Motor neuron (in vitro differentiated cells): ENCODE measurements around the gene PIGBOS1. TPM values are rescaled to one million over a fixed set of nuclear protein-coding genes. Genes with fewer than 3 reads are reported as not detected.
A peak's percentile ranks its signal among the peaks of the same experiment; 100 is the strongest.
"Not testable (repeated sequence)": the region's sequence is repeated elsewhere in the genome, so short reads cannot be mapped to it uniquely, and the experiment has no call there.

Experiments used
- ATAC-seq, 8 experiments: fragments of 200-7000 bp; cut with Tn5 transposase; replicated peaks in 6 of 8; 2 replicates each; pipeline ENCODE4 v1.8.0; 2021; ENCODE audit warnings: mild to moderate bottlenecking in 8 of 8, moderate library complexity in 8 of 8
- H3K27ac ChIP-seq, 2 donors: fragments of 250-450 bp; sonication (Bioruptor Pico); 2 replicates each; pipeline ENCODE4 v1.9.0; 2021; ENCODE audit warnings: antibody characterized with exemption in 2 of 2, mild to moderate bottlenecking in 2 of 2, moderate library complexity in 1 of 2
- H3K4me1 ChIP-seq, 2 donors: fragments of 250-450 bp; sonication (Bioruptor Pico); replicated peaks in 1 of 2; 2 replicates each; pipeline ENCODE4 v1.6.1; 2021; ENCODE audit warnings: antibody characterized with exemption in 2 of 2, mild to moderate bottlenecking in 2 of 2, moderate library complexity in 1 of 2
- H3K4me3 ChIP-seq, 5 donors: fragments of 250-450 bp; sonication (Bioruptor Pico); 2 replicates each; pipeline ENCODE4 v1.9.0; 2021; ENCODE audit warnings: antibody characterized with exemption in 5 of 5, mild to moderate bottlenecking in 5 of 5, moderate library complexity in 4 of 5
- WGBS, 10 experiments: fragments of 450-650 bp; shearing (Covaris generic); methylation state at CpG; one replicate each; pipeline ENCODE4 v1.0.0; 2022; 5-methylcytosine and 5-hydroxymethylcytosine counted together
- in situ Hi-C, 9 experiments: fragments of 400-800 bp; cut with MboI; loops; one replicate each; pipeline ENCODE4 v1.15.0; 2021; ENCODE audit warnings: low sequenced_read_pairs in 9 of 9, low pct_unique_long_range_greater_than_20kb in 2 of 9; ENCODE audit not compliant: unreplicated experiment in 9 of 9
- total RNA-seq, 8 experiments: library from RNA; unstranded; fragments of 300-600 nt; gene quantifications; 2 replicates each; pipeline versions ENCODE4 v1.2.3 to v1.2.4, GENCODE V29; 2022

PIGBOS1 gene
- total RNA-seq, 8 experiments from 2014 or later: 10.8 to 19.7 (median 15.0) TPM

GRCh38 chr15:55289011-55289745, 29.7 kb downstream of the PIGBOS1 start:
- Histone ChIP-seq H3K4me1 (peaks cover 2 to 4% of the 10 kb centered on the region in 2 donors), H3K4me3 (peak overlapping the region; percentile 31 to 57 (median 50)), H3K27ac (no peak overlapping the region)
- ATAC-seq: peak; percentile 8 to 59 (median 40)
- 8 to 60% (median 20%) methylated on average over 2 to 7 of the region's 37 CpGs; no CpG with 5 or more reads in 5 of the 10 experiments for WGBS, 10 experiments
- in situ Hi-C loops: loop anchor here in 1 of 9 experiments (10.0 kb wide), 1 partner anchor 64 kb away; no protein-coding TSS in a partner anchor

GRCh38 chr15:55288006-55288717, 30.8 kb downstream of the PIGBOS1 start:
- WGBS, 10 experiments: 90 to 100% (median 98%) methylated on average over 2 to 8 of the region's 8 CpGs
- no peak for ATAC-seq
- in situ Hi-C loops: loop anchor here in 1 of 9 experiments (10.0 kb wide), 1 partner anchor 63 kb away; no protein-coding TSS in a partner anchor
- Histone ChIP-seq H3K27ac (no peak overlapping the region), H3K4me1 (peaks cover 2 to 4% of the 10 kb centered on the region in 2 donors), H3K4me3 (peak overlapping the region in 1 of 5 donors; percentile 57)

GRCh38 chr15:55286442-55287189, 32.3 kb downstream of the PIGBOS1 start:
- H3K27ac ChIP-seq, H3K4me1 ChIP-seq, ATAC-seq, H3K4me3 ChIP-seq: not testable (repeated sequence)
- in situ Hi-C loops: loop anchor here in 1 of 9 experiments (10.0 kb wide), 1 partner anchor 62 kb away; no protein-coding TSS in a partner anchor
- 92 to 100% (median 100%) methylated on average over 1 to 9 of the region's 10 CpGs; no CpG with 5 or more reads in 1 of the 10 experiments for WGBS, 10 experiments

GRCh38 chr15:55284426-55284825, 34.5 kb downstream of the PIGBOS1 start:
- Histone ChIP-seq H3K4me1 (peaks cover 2 to 4% of the 10 kb centered on the region in 2 donors), H3K27ac (no peak overlapping the region), H3K4me3 (no peak overlapping the region)
- in situ Hi-C loops: loop anchor here in 1 of 9 experiments (10.0 kb wide), 1 partner anchor 60 kb away; no protein-coding TSS in a partner anchor
- ATAC-seq: no peak
- 57 to 100% (median 92%) methylated on average over 1 of the region's 1 CpG; no CpG with 5 or more reads in 5 of the 10 experiments for WGBS, 10 experiments

- 20 to 100% (median 91%) methylated on average over 1 to 6 of the region's 6 CpGs; no CpG with 5 or more reads in 1 of the 10 experiments for WGBS, 10 experiments
- H3K4me1 ChIP-seq: no peaks in the 10 kb centered on the region
- no peak for ATAC-seq
- H3K4me3 ChIP-seq: no peak overlapping the region
- in situ Hi-C loops: loop anchor here in 1 of 9 experiments (10.0 kb wide), 1 partner anchor 59 kb away; no protein-coding TSS in a partner anchor
- no peak overlapping the region for H3K27ac ChIP-seq
Measured at GRCh38 chr15:55283379-55284147, 35.4 kb downstream of the PIGBOS1 start.

- peak in 2 of 8 experiments; percentile 51 to 64 for ATAC-seq
- 83 to 100% (median 92%) methylated on average over 1 to 5 of the region's 5 CpGs; no CpG with 5 or more reads in 3 of the 10 experiments for WGBS, 10 experiments
- in situ Hi-C loops: loop anchor here in 1 of 9 experiments (10.0 kb wide), 1 partner anchor 58 kb away; no protein-coding TSS in a partner anchor
- Histone ChIP-seq H3K4me3 (no peak overlapping the region), H3K27ac (no peak overlapping the region), H3K4me1 (no peaks in the 10 kb centered on the region)
Measured at GRCh38 chr15:55282284-55282833, 36.6 kb downstream of the PIGBOS1 start.

GRCh38 chr15:55281517-55282228, 37.2 kb downstream of the PIGBOS1 start:
- in situ Hi-C loops: loop anchor here in 1 of 9 experiments (10.0 kb wide), 1 partner anchor 57 kb away; no protein-coding TSS in a partner anchor
- Histone ChIP-seq H3K4me1 (no peaks in the 10 kb centered on the region), H3K27ac (no peak overlapping the region), H3K4me3 (no peak overlapping the region)
- peak in 3 of 8 experiments; percentile 44 to 57 (median 46) for ATAC-seq

GRCh38 chr15:55280589-55280988, 38.3 kb downstream of the PIGBOS1 start:
- H3K27ac ChIP-seq, H3K4me1 ChIP-seq, ATAC-seq, H3K4me3 ChIP-seq: not testable (repeated sequence)
- WGBS, 10 experiments: 75 to 100% methylated on average over 1 of the region's 2 CpGs; no CpG with 5 or more reads in 8 of the 10 experiments
- in situ Hi-C loops: loop anchor here in 1 of 9 experiments (10.0 kb wide), 1 partner anchor 56 kb away; no protein-coding TSS in a partner anchor

- WGBS, 10 experiments: 0 to 93% (median 80%) methylated on average over 1 to 4 of the region's 4 CpGs; no CpG with 5 or more reads in 1 of the 10 experiments
- Histone ChIP-seq H3K27ac (no peak overlapping the region), H3K4me3 (no peak overlapping the region), H3K4me1 (no peaks in the 10 kb centered on the region)
- ATAC-seq: peak in 6 of 8 experiments; percentile 32 to 73 (median 60)
- in situ Hi-C loops: loop anchor here in 1 of 9 experiments (10.0 kb wide), 1 partner anchor 55 kb away; no protein-coding TSS in a partner anchor
Measured at GRCh38 chr15:55279746-55280351, 39.1 kb downstream of the PIGBOS1 start.

GRCh38 chr15:55279100-55279745, 39.7 kb downstream of the PIGBOS1 start:
- Histone ChIP-seq H3K4me3 (no peak overlapping the region), H3K27ac (no peak overlapping the region), H3K4me1 (no peaks in the 10 kb centered on the region)
- WGBS, 10 experiments: 71 to 100% (median 81%) methylated on average over 2 of the region's 2 CpGs; no CpG with 5 or more reads in 6 of the 10 experiments
- no peak for ATAC-seq
- in situ Hi-C loops: no loop called here
